ENCODE measurements around the gene TCEAL8. TPM values are rescaled to one million over a fixed set of nuclear protein-coding genes. Genes with fewer than 3 reads are reported as not detected.
"Not testable (repeated sequence)": the region's sequence is repeated elsewhere in the genome, so short reads cannot be mapped to it uniquely, and the experiment has no call there.

TCEAL8 gene
- total RNA-seq, 2 experiments from 2014 or later = 32.4 to 35.4 TPM

DNA sequence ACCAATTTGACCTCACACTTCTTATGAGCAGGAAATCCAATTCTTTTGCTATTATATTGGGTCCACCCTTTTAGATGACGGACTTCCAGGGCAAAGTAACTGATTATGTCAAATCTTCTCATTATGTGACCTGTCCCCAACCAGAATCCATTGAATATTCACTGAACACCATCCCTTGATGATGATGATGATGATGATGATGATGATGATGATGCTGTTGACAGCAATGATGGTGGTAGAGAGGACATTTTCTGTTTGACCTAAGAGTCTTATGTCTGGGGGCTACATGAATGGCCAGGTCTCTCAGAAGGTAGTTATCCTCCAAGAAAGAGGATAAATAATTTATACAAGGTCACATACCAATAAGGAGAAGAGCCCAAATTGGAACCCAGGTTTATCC lies 5.2 kb downstream of the TCEAL8 start:
- H3K27ac Mint-ChIP-seq = no peak overlapping the region
- no peaks in the 10 kb centered on the region for H3K9me3 Mint-ChIP-seq (ENCODE audit: insufficient read depth)
- peaks cover 11% of the 10 kb centered on the region for H3K4me1 Mint-ChIP-seq (ENCODE audit: low read depth)
- H3K36me3 Mint-ChIP-seq (ENCODE audit: low read depth) = peaks cover 16% of the 10 kb centered on the region
- ChIA-PET POLR2A (no interaction called here), CTCF (interaction anchor here (1.0 kb wide), 1 partner anchor 39 kb away, joined by 4 read pairs; no protein-coding TSS in a partner anchor)
- no peak overlapping the region for H3K4me3 Mint-ChIP-seq
- DNase-seq (no peak), ATAC-seq (no peak)
- H3K27me3 Mint-ChIP-seq (ENCODE audit: low read depth) = peaks cover 4% of the 10 kb centered on the region

DNA sequence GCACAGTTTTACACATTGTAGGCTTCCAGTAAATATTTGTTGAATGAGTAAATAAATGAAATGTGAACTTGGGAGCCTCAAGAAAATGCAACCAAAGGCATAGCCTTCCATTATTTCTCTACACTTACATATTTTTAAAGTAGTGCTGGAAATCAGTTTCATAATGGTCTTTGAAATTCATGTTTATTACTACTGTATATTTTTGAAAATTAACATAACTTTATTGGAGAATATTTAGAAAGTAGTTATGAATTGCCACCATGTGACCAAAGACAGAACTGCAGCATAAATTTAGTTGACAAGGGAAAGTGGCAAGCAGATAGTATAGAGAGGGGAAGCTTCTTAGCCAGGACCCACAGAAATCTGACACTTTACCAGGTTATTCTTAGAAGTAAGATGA lies 6.4 kb downstream of the TCEAL8 start:
- ATAC-seq (no peak), DNase-seq (peak; percentile 20)
- CTCF ChIA-PET = interaction anchor here (0.7 to 1.7 kb wide), 6 partner anchors 10 to 215 kb away, joined by 3 to 19 read pairs (median 4); no protein-coding TSS in a partner anchor
- peaks cover 4% of the 10 kb centered on the region for H3K4me1 Mint-ChIP-seq (ENCODE audit: low read depth)
- no peak overlapping the region for H3K27ac Mint-ChIP-seq
- peaks cover 7% of the 10 kb centered on the region for H3K36me3 Mint-ChIP-seq (ENCODE audit: low read depth)
- no peak overlapping the region for H3K4me3 Mint-ChIP-seq
- no peaks in the 10 kb centered on the region for H3K9me3 Mint-ChIP-seq (ENCODE audit: insufficient read depth)
- peaks cover 4% of the 10 kb centered on the region for H3K27me3 Mint-ChIP-seq (ENCODE audit: low read depth)
- POLR2A ChIA-PET = no interaction called here

DNA sequence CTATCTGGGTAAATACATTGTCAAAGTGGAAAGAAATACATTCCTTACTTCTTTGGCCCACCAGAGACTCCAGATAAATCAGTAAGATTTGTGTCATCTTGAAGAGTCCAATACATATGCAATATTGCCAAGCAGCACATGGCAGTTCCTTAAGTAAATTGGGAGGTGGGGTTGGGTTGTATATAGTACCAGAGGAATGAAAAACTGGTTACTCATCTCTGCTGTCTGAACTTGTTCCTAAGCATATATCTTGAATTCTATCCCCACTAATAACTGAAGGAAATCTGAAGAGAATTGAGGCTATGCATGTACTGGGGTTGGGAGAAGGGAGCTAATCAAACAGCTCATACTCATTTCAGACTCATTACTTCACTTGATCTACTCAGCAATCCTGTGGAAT lies 14.8 kb downstream of the TCEAL8 start:
- no peaks in the 10 kb centered on the region for H3K9me3 Mint-ChIP-seq (ENCODE audit: insufficient read depth)
- POLR2A ChIA-PET = no interaction called here
- peaks cover 2% of the 10 kb centered on the region for H3K27me3 Mint-ChIP-seq (ENCODE audit: low read depth)
- CTCF ChIA-PET = no interaction called here
- ATAC-seq (no peak), DNase-seq (no peak)
- no peak overlapping the region for H3K4me3 Mint-ChIP-seq
- H3K36me3 Mint-ChIP-seq (ENCODE audit: low read depth) = no peaks in the 10 kb centered on the region
- no peak overlapping the region for H3K27ac Mint-ChIP-seq
- no peaks in the 10 kb centered on the region for H3K4me1 Mint-ChIP-seq (ENCODE audit: low read depth)

DNA sequence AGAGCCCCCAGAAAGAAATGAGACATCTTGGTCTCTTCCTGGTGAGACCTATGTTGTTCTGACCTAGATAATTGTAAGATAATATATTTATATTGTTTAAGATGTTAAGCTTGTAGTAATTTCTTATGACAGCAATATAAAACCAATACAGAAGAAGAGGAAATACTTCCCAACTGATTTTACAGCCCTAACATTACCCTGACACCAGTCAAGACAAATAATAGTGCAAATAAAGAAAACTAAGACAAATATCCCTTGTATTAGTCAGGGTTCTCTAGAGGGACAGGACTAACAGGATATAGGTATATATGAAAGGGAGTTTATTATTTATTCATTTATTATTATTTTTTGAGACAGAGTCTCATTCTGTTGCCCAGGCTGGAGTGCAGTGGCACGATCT lies 18.7 kb downstream of the TCEAL8 start:
- no peaks in the 10 kb centered on the region for H3K27me3 Mint-ChIP-seq (ENCODE audit: low read depth)
- CTCF ChIA-PET = no interaction called here
- H3K27ac Mint-ChIP-seq = no peak overlapping the region
- H3K9me3 Mint-ChIP-seq (ENCODE audit: insufficient read depth) = no peaks in the 10 kb centered on the region
- POLR2A ChIA-PET = no interaction called here
- no peaks in the 10 kb centered on the region for H3K4me1 Mint-ChIP-seq (ENCODE audit: low read depth)
- H3K36me3 Mint-ChIP-seq (ENCODE audit: low read depth) = no peaks in the 10 kb centered on the region
- no peak for ATAC-seq
- H3K4me3 Mint-ChIP-seq = no peak overlapping the region
- DNase-seq = no peak

DNA sequence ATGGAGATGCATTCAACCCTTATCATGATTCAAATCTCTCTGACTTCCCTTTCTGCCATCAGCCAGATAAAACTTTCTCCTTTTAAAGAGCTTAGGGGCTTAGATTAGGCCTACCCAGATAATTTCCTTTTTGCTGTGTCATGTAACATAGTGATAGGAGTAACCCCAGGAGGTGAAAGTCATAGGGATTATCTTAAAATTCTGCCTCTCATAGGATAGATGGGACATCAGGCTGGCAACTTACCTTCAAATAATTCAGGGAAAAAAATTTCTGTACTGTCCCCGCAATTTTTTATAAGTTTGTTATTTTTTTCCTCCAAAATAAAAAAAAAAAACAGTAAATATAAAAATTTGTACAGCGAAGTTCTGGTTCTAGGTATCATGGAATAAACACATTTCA lies 19.3 kb downstream of the TCEAL8 start:
- ATAC-seq; CTCF ChIA-PET; H3K4me1 Mint-ChIP-seq (ENCODE audit: low read depth); H3K36me3 Mint-ChIP-seq (ENCODE audit: low read depth); H3K9me3 Mint-ChIP-seq (ENCODE audit: insufficient read depth); DNase-seq; H3K27me3 Mint-ChIP-seq (ENCODE audit: low read depth); POLR2A ChIA-PET; H3K27ac Mint-ChIP-seq; H3K4me3 Mint-ChIP-seq: not testable (repeated sequence)

GRCh38 chrX:103234869-103235268 lies 20.1 kb downstream of the TCEAL8 start:
- Mint-ChIP-seq H3K27me3 (ENCODE audit: low read depth) (no peaks in the 10 kb centered on the region), H3K4me3 (no peak overlapping the region), H3K27ac (no peak overlapping the region), H3K36me3 (ENCODE audit: low read depth) (no peaks in the 10 kb centered on the region), H3K4me1 (ENCODE audit: low read depth) (no peaks in the 10 kb centered on the region), H3K9me3 (ENCODE audit: insufficient read depth) (no peaks in the 10 kb centered on the region)
- ChIA-PET CTCF (no interaction called here), POLR2A (no interaction called here)
- ATAC-seq = no peak
- no peak for DNase-seq

DNA sequence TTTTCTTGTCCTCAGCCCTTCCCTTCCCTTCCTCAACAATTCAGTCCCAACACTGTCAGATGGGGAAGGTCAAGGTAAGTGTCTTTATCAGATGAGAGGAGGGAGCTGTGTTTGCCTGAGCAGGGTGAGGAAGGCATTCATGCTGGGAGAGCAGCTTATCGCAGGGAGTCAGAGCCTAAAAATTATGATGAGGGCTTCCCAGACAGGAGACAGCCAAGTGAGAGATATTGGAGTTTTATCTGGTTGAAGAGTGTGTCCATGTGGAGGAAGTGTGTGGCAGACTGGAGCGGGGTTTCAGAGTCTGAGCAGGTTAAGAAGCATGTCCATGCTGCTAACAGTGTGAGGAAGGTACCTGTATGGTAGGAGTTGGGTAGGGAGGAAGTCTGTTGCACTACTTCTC lies 21.7 kb downstream of the TCEAL8 start:
- DNase-seq (no peak), ATAC-seq (no peak)
- ChIA-PET POLR2A (no interaction called here), CTCF (no interaction called here)
- Mint-ChIP-seq H3K27ac (no peak overlapping the region), H3K36me3 (ENCODE audit: low read depth) (no peaks in the 10 kb centered on the region), H3K4me3 (no peak overlapping the region), H3K4me1 (ENCODE audit: low read depth) (no peaks in the 10 kb centered on the region), H3K27me3 (ENCODE audit: low read depth) (peaks cover 2% of the 10 kb centered on the region), H3K9me3 (ENCODE audit: insufficient read depth) (no peaks in the 10 kb centered on the region)

- H3K27me3 Mint-ChIP-seq (ENCODE audit: low read depth) = peaks cover 38% of the 10 kb centered on the region
- H3K27ac Mint-ChIP-seq, CTCF ChIA-PET: not testable (repeated sequence)
Observed at GRCh38 chrX:103225918-103226317, 29.0 kb downstream of the TCEAL8 start.

GRCh38 chrX:103220511-103221323 lies 34.2 kb downstream of the TCEAL8 start:
- Mint-ChIP-seq H3K27ac (no peak overlapping the region), H3K27me3 (ENCODE audit: low read depth) (peaks cover 41% of the 10 kb centered on the region), H3K4me1 (ENCODE audit: low read depth) (no peaks in the 10 kb centered on the region), H3K36me3 (ENCODE audit: low read depth) (peaks cover 2% of the 10 kb centered on the region), H3K4me3 (no peak overlapping the region), H3K9me3 (ENCODE audit: insufficient read depth) (no peaks in the 10 kb centered on the region)
- ChIA-PET CTCF (interaction anchor here (1.2 to 1.4 kb wide), 2 partner anchors 10 to 28 kb away, joined by 3 read pairs; no protein-coding TSS in a partner anchor), POLR2A (no interaction called here)
- DNase-seq = no peak
- no peak for ATAC-seq

More at GRCh38 chrX:103225918-103226317, 29.0 kb downstream of the TCEAL8 start:
- DNase-seq; POLR2A ChIA-PET; H3K9me3 Mint-ChIP-seq (ENCODE audit: insufficient read depth); H3K4me3 Mint-ChIP-seq; H3K4me1 Mint-ChIP-seq (ENCODE audit: low read depth); ATAC-seq; H3K36me3 Mint-ChIP-seq (ENCODE audit: low read depth): not testable (repeated sequence)

DNA sequence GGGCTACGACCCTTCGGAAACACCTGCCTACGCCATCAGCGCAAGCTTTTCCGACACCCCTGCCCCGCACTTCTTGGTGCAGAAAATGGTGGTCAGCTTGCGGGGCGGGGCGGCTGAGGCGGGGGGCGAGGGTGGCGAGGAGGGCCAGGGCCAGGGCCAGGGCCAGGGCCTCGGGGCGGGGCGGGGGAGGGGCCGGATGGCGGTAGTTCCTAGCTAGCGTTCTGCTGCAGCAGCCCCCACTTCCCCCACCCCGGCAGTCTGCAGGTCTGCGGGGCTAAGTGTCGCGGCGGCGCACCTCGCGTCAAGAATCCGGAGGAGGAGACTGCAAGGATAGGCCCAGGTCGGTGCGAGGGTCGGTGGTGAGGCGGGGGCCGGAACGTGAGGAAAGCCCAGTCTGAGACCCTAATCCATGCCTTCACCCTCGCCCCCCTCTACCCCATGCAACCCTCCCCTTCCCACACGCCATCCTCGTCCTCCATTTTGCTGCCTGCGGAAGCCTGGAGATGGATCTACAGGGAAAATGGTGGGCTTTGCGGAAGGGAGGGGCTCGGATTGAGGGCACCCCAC lies 39.4 kb downstream of the TCEAL8 start:
- H3K9me3 Mint-ChIP-seq (ENCODE audit: insufficient read depth) = no peaks in the 10 kb centered on the region
- POLR2A ChIA-PET = interaction anchor here (1.0 kb wide), 1 partner anchor 39 kb away, joined by 3 read pairs; the partner anchor contains the start of gene TCEAL8
- peak overlapping the region; percentile 61 for H3K27ac Mint-ChIP-seq
- peaks cover 6% of the 10 kb centered on the region for H3K4me1 Mint-ChIP-seq (ENCODE audit: low read depth)
- DNase-seq (peak; percentile 36), ATAC-seq (peak; percentile 45)
- H3K4me3 Mint-ChIP-seq = peak overlapping the region; percentile 69
- CTCF ChIA-PET = no interaction called here
- peaks cover 2% of the 10 kb centered on the region for H3K36me3 Mint-ChIP-seq (ENCODE audit: low read depth)
- H3K27me3 Mint-ChIP-seq (ENCODE audit: low read depth) = peaks cover 9% of the 10 kb centered on the region

GRCh38 chrX:103214870-103215424 lies 40.0 kb downstream of the TCEAL8 start, which contains the start of gene BEX4:
Gene BEX4, plus strand, starts transcription at chrX:103215108. Its CDS starts 1,046 bp downstream, at chrX:103216154.
- Mint-ChIP-seq H3K27ac (peak within 1 kb of the TSS; percentile 84), H3K4me1 (ENCODE audit: low read depth) (peaks cover 6% of the 10 kb centered on the region), H3K9me3 (ENCODE audit: insufficient read depth) (no peaks in the 10 kb centered on the region), H3K36me3 (ENCODE audit: low read depth) (peaks cover 2% of the 10 kb centered on the region), H3K27me3 (ENCODE audit: low read depth) (peaks cover 9% of the 10 kb centered on the region), H3K4me3 (peak within 1 kb of the TSS; percentile 76)
- DNase-seq (peak; percentile 84), ATAC-seq (peak; percentile 92)
- ChIA-PET POLR2A (interaction anchor here (1.0 kb wide), 1 partner anchor 40 kb away, joined by 3 read pairs; the partner anchor contains the start of gene TCEAL8), CTCF (no interaction called here)

GRCh38 chrX:103212749-103213457 lies 42.1 kb downstream of the TCEAL8 start:
- peaks cover 4% of the 10 kb centered on the region for H3K27me3 Mint-ChIP-seq (ENCODE audit: low read depth)
- no peak overlapping the region for H3K27ac Mint-ChIP-seq
- no peaks in the 10 kb centered on the region for H3K9me3 Mint-ChIP-seq (ENCODE audit: insufficient read depth)
- peaks cover 6% of the 10 kb centered on the region for H3K4me1 Mint-ChIP-seq (ENCODE audit: low read depth)
- no peak overlapping the region for H3K4me3 Mint-ChIP-seq
- ATAC-seq = no peak
- peaks cover 2% of the 10 kb centered on the region for H3K36me3 Mint-ChIP-seq (ENCODE audit: low read depth)
- no peak for DNase-seq
- ChIA-PET CTCF (no interaction called here), POLR2A (no interaction called here)

All from activated CD8-positive, alpha-beta T cell treated with anti-CD3 and anti-CD28 coated beads, Interleukin-2, amount 10 ng/mL, durations not matched to agents 7 days and 5 days (primary cell).